ENCODE results near the gene LIPM.

GRCh38 chr10:88788924-88789323, 13.6 kb upstream of the LIPM start:
- TF ChIP-seq, protein P1, sequence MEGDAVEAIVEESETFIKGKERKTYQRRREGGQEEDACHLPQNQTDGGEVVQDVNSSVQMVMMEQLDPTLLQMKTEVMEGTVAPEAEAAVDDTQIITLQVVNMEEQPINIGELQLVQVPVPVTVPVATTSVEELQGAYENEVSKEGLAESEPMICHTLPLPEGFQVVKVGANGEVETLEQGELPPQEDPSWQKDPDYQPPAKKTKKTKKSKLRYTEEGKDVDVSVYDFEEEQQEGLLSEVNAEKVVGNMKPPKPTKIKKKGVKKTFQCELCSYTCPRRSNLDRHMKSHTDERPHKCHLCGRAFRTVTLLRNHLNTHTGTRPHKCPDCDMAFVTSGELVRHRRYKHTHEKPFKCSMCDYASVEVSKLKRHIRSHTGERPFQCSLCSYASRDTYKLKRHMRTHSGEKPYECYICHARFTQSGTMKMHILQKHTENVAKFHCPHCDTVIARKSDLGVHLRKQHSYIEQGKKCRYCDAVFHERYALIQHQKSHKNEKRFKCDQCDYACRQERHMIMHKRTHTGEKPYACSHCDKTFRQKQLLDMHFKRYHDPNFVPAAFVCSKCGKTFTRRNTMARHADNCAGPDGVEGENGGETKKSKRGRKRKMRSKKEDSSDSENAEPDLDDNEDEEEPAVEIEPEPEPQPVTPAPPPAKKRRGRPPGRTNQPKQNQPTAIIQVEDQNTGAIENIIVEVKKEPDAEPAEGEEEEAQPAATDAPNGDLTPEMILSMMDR (conservative IDR thresholded peaks at IDR 0.05; ENCODE audit: low read length), result no peak
- no peak for TF ChIP-seq EZH2phosphoT487 (IDR thresholded peaks at IDR 0.05; ENCODE audit: borderline replicate concordance)
